SK-N-SH (cell line): ENCODE data around the gene TIMM17B.

Experiments
- EP300 ChIP-seq, 2 experiments: IDR thresholded peaks; 2 replicates each; pipeline versions ENCODE4 v1.4.0 to v1.6.1; 2012; ENCODE audit warnings: borderline replicate concordance in 1 of 2, low read depth in 1 of 2, low read length in 1 of 2
- FOXM1 ChIP-seq: IDR thresholded peaks from 2 replicates; pipeline ENCODE4 v1.4.0; 2012; ENCODE audit warnings: low read depth, mild to moderate bottlenecking
- GABPA ChIP-seq: IDR thresholded peaks from 2 replicates; pipeline ENCODE4 v1.4.0; 2012; ENCODE audit warnings: low read depth, mild to moderate bottlenecking
- GATA2 ChIP-seq: sonication (generic); formaldehyde crosslinking; IDR thresholded peaks from 2 replicates; pipeline ENCODE4 v1.5.0; 2020; ENCODE audit warnings: mild to moderate bottlenecking, missing genetic modification reagents
- NRF1 ChIP-seq: IDR thresholded peaks from 2 replicates; pipeline ENCODE4 v1.6.1; 2012; ENCODE audit warnings: low read depth, mild to moderate bottlenecking, low read length
- POLR2AphosphoS5 ChIP-seq: IDR thresholded peaks from 2 replicates; pipeline ENCODE4 v1.6.1; 2012; ENCODE audit warnings: low read depth, low read length
- RCOR1 ChIP-seq: fragments of 150-350 bp; IDR thresholded peaks from 2 replicates; pipeline ENCODE4 v1.6.1; 2017; ENCODE audit warnings: antibody characterized with exemption, low read length
- TF ChIP-seq, protein P1 (sequence below): fragments of 200-600 bp; sonication (generic); IDR thresholded peaks from 2 replicates; pipeline ENCODE4 v1.6.1; 2017; ENCODE audit warnings: antibody characterized with exemption, mild to moderate bottlenecking, moderate library complexity
- TF ChIP-seq, protein P2 (sequence below): IDR thresholded peaks from 2 replicates; pipeline ENCODE4 v1.6.1; 2012; ENCODE audit warnings: mild to moderate bottlenecking, low read depth, low read length, moderate library complexity
- TF ChIP-seq, protein P3 (sequence below): IDR thresholded peaks from 2 replicates; pipeline ENCODE4 v1.4.0; 2012; ENCODE audit warnings: low read depth

DNA sequence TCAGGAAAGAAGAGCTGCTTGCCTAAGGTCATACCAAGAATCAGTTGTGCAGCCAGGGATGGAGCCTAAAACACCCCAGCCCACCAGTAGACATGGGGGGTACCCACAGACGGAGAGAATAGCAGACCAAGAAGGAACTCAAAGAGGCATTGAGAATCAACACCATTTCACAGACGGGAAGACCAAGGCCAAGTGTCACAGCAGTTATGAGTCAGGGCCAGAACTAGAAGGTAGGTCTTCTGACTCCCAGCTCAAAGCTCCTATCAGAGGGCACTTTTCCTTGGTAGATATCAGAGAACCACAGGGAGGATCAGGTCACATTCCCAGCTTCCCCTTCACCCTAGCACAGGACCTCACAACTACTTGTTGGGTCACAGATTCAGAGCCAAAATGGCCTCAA, 45.3 kb upstream of the TIMM17B start:
- TF ChIP-seq, protein P1, sequence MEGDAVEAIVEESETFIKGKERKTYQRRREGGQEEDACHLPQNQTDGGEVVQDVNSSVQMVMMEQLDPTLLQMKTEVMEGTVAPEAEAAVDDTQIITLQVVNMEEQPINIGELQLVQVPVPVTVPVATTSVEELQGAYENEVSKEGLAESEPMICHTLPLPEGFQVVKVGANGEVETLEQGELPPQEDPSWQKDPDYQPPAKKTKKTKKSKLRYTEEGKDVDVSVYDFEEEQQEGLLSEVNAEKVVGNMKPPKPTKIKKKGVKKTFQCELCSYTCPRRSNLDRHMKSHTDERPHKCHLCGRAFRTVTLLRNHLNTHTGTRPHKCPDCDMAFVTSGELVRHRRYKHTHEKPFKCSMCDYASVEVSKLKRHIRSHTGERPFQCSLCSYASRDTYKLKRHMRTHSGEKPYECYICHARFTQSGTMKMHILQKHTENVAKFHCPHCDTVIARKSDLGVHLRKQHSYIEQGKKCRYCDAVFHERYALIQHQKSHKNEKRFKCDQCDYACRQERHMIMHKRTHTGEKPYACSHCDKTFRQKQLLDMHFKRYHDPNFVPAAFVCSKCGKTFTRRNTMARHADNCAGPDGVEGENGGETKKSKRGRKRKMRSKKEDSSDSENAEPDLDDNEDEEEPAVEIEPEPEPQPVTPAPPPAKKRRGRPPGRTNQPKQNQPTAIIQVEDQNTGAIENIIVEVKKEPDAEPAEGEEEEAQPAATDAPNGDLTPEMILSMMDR = no peak
- TF ChIP-seq GATA2 (CRISPR knock-in tag) = no peak
- TF ChIP-seq, protein P2, sequence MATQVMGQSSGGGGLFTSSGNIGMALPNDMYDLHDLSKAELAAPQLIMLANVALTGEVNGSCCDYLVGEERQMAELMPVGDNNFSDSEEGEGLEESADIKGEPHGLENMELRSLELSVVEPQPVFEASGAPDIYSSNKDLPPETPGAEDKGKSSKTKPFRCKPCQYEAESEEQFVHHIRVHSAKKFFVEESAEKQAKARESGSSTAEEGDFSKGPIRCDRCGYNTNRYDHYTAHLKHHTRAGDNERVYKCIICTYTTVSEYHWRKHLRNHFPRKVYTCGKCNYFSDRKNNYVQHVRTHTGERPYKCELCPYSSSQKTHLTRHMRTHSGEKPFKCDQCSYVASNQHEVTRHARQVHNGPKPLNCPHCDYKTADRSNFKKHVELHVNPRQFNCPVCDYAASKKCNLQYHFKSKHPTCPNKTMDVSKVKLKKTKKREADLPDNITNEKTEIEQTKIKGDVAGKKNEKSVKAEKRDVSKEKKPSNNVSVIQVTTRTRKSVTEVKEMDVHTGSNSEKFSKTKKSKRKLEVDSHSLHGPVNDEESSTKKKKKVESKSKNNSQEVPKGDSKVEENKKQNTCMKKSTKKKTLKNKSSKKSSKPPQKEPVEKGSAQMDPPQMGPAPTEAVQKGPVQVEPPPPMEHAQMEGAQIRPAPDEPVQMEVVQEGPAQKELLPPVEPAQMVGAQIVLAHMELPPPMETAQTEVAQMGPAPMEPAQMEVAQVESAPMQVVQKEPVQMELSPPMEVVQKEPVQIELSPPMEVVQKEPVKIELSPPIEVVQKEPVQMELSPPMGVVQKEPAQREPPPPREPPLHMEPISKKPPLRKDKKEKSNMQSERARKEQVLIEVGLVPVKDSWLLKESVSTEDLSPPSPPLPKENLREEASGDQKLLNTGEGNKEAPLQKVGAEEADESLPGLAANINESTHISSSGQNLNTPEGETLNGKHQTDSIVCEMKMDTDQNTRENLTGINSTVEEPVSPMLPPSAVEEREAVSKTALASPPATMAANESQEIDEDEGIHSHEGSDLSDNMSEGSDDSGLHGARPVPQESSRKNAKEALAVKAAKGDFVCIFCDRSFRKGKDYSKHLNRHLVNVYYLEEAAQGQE = no peak
- TF ChIP-seq RCOR1 = no peak
- no peak for TF ChIP-seq EP300 (IDR thresholded peaks at IDR 0.05; ENCODE audit: borderline replicate concordance in 1 of 2, low read depth in 1 of 2, low read length in 1 of 2)
- TF ChIP-seq GABPA = no peak
- TF ChIP-seq POLR2AphosphoS5 = no peak
- TF ChIP-seq NRF1 = no peak
- TF ChIP-seq, protein P3, sequence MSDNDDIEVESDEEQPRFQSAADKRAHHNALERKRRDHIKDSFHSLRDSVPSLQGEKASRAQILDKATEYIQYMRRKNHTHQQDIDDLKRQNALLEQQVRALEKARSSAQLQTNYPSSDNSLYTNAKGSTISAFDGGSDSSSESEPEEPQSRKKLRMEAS = no peak
- no peak for TF ChIP-seq FOXM1
